GM19463 (cell line): ENCODE measurements around the gene LPCAT1.
"Not testable (repeated sequence)": the region's sequence is repeated elsewhere in the genome, so short reads cannot be mapped to it uniquely, and the experiment has no call there.

Source experiments
- ATAC-seq: cut with Tn5 transposase; IDR thresholded peaks from one replicate; pipeline ENCODE4 v1.9.1; 2021; ENCODE audit warnings: mild to moderate bottlenecking, moderate library complexity; ENCODE audit not compliant: unreplicated experiment

LPCAT1 gene

GRCh38 chr5:1468629-1469527 is 54.9 kb downstream of the LPCAT1 start:
- no peak for ATAC-seq

DNA sequence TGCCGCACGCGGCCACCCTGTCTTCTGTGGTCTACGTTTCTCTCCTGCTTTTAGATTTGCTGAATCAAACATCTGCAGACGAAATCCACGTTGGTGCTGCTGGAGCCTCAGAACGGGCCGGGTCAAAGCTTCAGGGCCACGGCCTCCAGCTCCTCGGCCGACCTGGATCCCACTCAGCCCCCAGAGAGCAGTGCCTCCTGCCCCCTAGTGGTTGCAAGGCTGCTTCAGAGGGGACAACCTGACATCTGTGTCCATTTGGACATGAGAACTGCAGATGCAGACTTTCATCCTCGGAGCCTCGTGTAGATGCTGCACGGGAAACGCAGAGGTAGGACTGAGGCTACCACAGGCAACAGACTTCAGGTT is 55.5 kb downstream of the LPCAT1 start:
- ATAC-seq, result no peak

GRCh38 chr5:1467341-1468246 is 56.2 kb downstream of the LPCAT1 start:
- no peak for ATAC-seq

DNA sequence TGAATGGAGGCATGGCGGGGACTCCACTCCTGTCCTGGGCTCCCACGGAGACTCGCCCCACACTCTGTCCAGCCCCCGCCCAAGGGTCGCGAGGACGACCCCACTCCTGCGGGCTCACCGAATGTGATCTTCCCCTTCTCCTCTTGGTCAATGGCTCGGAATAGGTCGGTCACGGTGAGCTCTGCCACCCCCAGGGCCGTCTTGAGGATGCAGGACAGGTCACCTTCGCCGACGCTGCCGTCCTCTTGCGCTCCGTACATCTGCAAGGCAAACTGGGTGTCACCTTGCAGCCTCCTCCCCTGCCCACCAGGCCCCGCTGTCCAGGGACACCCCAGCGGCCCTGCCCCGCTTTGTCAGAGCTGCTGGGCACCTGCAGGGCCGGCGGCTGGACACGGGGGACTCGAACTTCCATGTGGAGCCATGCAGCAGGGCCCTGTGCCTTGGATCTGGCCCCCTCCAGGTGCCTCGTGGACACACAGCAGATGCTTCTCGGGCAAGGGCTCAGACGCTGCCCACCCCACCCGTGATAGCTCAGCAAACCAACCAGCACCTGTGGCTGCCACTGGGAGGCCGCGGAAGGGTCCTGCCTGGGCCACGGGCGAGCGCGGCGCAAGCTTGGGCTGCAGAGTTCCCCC is 57.0 kb downstream of the LPCAT1 start:
- ATAC-seq, result no peak

DNA sequence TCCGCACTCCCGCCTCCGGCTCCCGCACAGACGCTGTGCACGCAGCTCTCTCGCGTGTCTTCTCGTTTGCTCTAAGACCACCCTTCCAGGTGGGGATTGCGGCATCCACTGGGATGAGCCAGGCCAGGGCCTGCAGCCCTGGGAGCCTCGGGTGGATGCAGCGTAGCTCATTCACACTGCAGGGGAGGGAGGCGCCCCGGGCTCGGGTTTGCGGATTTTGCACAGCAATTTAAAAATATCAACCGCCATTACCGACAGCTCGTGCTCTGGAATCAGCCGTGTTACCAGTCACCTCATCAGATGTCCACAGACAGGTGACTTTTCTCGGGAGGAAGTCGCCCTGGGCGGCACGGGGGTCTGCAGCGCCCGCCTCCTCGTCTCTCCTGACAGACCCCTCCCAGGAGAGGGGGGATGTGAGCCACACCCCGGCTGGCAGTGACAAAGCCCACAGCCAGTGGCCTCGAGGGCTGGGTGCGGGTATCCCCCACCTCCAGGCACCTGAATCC is 57.7 kb downstream of the LPCAT1 start:
- no peak for ATAC-seq

DNA sequence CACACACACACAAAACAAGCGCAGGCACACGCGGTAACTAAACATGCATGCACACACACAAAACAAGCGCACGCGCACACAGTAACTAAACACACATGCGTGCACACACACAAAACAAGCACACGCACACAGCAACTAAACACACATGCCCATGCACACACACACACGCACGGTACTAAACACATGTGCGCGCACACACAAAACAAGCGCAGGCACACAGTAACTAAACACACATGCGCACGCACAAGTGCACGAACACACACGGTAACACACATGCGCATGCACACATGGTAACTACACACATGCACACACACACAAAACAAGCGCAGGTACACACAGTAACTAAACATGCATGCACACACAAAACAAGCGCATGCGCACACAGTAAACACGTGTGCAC is 58.6 kb downstream of the LPCAT1 start:
- no peak for ATAC-seq

DNA sequence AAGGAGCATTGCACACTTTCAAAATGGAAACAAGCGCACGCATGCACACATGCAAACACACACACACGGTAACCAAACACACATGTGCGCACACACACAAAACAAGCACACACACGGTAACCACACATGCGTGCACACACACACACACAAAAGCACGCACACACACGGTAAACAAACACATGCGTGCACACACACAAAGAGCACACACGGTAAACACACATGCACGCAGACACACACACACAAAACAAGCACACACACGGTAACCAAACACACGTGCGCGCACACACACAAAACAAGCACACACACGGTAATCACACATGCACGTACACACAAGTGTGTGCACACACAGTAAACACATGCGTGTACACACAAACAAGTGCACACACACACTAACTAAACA is 59.2 kb downstream of the LPCAT1 start:
- ATAC-seq, result no peak

DNA sequence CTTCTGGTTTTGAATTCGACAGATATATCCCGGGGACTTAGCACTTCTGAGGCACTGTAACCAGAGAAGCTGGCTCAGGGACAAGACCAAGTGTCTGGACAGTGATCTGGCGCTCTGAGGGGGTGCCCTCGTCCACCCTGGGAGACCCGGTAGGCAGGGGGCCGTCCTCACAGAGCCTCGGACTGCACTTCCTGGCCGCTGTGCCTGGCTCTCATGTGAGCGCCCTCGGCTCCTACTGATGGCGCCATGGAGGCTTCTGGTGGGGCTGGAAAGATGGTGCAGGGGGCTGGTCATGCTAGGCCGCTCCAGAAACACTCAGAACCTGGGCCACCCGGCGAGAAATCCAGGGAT is 59.7 kb downstream of the LPCAT1 start:
- no peak for ATAC-seq

DNA sequence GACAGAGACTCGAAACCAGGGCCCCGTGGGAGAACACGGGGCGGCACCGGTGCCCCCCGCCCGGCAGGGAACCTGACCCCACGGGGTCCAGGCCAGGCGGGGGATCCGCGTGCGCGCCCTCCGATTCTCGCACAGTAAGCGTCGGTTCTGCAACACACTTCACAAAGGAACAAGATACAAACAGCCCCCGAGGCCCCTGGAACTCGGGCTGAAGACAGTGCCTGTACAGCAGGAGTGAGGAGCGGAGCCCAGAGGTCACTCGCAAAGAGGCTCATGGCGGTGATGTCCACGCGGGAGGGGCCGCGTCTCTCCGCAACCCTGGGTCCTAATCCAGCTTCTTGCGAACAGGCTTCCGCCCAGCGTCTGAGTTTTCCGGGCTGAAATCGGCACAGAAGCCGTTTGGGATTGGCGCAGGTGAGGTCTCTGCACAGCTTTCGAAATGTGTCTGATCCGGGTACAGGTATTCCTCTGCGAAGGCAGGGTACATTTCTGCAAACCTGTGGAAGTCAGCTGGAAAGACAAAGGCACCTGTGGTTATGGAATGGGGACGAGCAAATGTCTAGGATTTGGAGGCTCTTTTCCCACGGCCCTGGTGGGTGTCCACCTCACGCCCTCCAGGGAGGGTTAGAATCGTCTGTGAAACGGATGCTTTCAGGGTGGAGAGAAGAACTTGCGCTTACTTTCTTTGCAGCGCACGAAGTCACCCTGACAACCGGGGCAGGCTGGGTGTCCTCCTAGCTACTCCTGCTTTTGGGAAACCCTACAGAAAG is 60.2 kb downstream of the LPCAT1 start:
- no peak for ATAC-seq

DNA sequence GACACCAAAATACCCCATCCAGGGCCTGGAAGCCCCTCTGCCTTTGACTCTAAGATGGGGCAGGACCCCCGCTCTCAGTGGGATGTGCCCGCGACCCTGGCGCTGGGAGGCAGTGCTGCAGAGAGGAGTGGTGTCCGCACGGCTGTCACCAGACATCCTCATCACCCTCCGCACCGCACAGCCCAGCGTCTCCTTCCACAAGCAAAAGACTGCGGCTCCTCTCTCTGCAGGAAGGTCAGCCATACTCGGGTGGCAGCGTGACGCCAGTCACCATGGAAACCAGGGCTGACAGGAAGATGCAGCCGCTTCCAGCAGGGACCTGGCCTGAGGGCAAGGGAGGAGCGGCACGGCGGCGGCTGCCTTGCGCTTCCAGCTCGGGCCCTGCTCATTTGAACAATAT is 61.4 kb downstream of the LPCAT1 start:
- no peak for ATAC-seq

DNA sequence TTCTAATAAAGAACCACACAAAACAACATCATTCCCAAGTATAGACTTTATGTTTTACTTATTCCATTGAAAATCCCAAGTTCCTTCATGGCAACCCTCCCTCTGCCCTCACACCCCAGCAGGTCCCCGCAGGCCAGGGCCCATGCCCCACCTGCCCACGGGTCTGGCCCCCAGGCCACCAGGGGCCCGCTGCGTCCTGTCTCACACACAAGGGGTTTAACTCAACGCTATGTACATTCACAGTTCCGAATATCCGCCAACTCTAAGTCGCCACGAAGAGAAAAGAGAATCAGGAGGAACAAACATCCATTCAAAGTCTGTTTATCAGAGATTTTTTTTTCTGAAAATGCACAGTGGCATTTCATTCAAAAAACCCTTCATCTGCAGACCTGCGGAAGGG is 62.4 kb downstream of the LPCAT1 start:
- ATAC-seq, result no peak

- no peak for ATAC-seq
These were observed 63.6 kb downstream of the LPCAT1 start for GRCh38 chr5:1460054-1460682.

- not testable (repeated sequence) for ATAC-seq
These were observed 64.3 kb downstream of the LPCAT1 start for GRCh38 chr5:1459435-1459834.

DNA sequence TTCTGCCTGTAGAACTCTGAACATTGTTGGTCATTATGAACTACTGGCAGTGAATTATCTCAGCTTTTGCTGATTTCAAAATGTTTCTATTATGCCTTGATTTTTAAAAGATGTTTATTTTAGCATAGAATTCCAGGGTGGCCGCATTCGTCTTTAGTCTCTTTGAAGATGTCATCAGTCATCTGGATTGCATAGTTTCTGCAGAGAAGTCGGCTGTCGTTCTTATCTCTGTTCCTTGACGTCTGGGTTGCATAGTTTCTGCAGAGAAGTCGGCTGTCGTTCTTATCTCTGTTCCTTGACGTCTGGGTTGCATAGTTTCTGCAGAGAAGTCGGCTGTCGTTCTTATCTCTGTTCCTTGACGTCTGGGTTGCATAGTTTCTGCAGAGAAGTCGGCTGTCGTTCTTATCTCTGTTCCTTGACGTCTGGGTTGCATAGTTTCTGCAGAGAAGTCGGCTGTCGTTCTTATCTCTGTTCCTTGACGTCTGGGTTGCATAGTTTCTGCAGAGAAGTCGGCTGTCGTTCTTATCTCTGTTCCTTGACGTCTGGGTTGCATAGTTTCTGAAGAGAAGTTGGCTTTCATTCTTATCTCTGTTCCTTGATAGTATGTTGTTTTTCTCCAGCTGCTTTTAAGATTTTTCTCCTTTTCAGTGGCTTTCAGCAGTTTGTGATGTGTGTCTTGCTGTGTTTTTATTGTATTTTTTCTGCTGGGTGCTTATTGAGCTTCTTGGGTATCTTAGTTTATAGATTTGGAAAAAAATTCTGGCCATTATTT is 67.5 kb downstream of the LPCAT1 start:
- not testable (repeated sequence) for ATAC-seq

DNA sequence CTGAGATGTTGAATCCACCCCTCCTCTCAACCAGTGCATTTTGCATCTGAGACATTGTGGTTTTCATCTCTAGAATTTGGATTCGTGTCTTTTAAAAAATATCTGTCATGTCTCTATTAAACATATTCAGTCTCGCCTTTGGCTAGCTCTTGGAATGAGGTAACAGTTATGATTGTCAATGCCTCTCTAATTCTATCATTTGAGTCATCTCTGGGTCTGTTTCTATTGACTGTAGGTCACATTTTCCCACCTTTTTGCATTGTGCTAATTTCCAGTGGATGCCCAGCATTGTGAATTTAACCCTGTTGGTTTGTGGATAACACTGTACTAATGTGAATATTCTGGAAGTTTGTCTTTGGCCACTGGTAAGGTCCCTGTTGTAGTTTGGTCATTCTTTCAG is 70.1 kb downstream of the LPCAT1 start:
- no peak for ATAC-seq

DNA sequence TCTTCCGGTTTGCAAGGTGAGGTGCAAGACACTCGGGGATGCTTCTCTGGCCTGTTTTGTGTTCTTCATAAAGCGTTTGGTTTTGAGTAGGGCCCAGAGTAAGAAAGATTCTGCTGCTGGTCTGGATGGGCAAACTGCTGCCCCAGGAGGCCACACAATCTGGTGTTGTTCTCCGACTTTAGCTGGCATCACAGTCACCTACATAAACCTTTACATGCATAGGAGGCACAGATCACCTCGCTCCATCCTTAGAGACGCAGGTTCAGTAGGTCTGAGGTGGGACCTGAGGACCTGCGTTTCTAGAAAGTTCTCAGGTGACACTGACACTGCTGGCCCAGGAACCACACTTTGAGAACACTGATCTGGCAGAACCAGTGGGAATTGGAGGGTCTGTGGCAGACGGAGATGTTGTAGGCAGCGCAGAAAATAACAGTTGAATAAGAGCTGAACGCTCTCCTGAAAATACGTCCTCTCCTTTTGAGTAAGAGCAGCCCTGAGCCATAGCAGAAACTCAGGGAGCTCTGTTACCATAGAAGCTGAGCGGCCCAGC is 74.6 kb downstream of the LPCAT1 start:
- no peak for ATAC-seq

- no peak for ATAC-seq
These were observed 75.2 kb downstream of the LPCAT1 start for GRCh38 chr5:1448511-1449011.

GRCh38 chr5:1447671-1448361 is 75.9 kb downstream of the LPCAT1 start:
- ATAC-seq, result no peak
